ENCODE results near the gene PRDM1.

The PRDM1 gene

GRCh38 chr6:106074146-106074545 lies 12.0 kb upstream of the PRDM1 start:
- H3K9me3 ChIP-seq (ENCODE audit: control insufficient read depth, insufficient read depth, low read length), result no peaks in the 10 kb centered on the region
- H3K9ac ChIP-seq (ENCODE audit: low read depth, low read length), result no peak overlapping the region
- H3K4me1 ChIP-seq (ENCODE audit: control insufficient read depth, insufficient read depth, low read length), result no peaks in the 10 kb centered on the region
- H3K27me3 ChIP-seq (ENCODE audit: control insufficient read depth, insufficient read depth, low read length), result no peaks in the 10 kb centered on the region
- no peaks in the 10 kb centered on the region for H3K36me3 ChIP-seq (ENCODE audit: control insufficient read depth, insufficient read depth, low read length)
- no peak overlapping the region for H3K4me3 ChIP-seq (ENCODE audit: low read depth, low read length)

GRCh38 chr6:106076139-106076538 lies 10.0 kb upstream of the PRDM1 start:
- H3K9ac ChIP-seq (ENCODE audit: low read depth, low read length), result no peak overlapping the region
- peaks cover 6% of the 10 kb centered on the region for H3K27me3 ChIP-seq (ENCODE audit: control insufficient read depth, insufficient read depth, low read length)
- H3K36me3 ChIP-seq (ENCODE audit: control insufficient read depth, insufficient read depth, low read length), result no peaks in the 10 kb centered on the region
- no peaks in the 10 kb centered on the region for H3K4me1 ChIP-seq (ENCODE audit: control insufficient read depth, insufficient read depth, low read length)
- no peaks in the 10 kb centered on the region for H3K9me3 ChIP-seq (ENCODE audit: control insufficient read depth, insufficient read depth, low read length)
- H3K4me3 ChIP-seq (ENCODE audit: low read depth, low read length), result no peak overlapping the region

GRCh38 chr6:106077170-106077569 lies 9.0 kb upstream of the PRDM1 start:
- Histone ChIP-seq H3K9me3 (ENCODE audit: control insufficient read depth, insufficient read depth, low read length) (no peaks in the 10 kb centered on the region), H3K4me1 (ENCODE audit: control insufficient read depth, insufficient read depth, low read length) (no peaks in the 10 kb centered on the region), H3K36me3 (ENCODE audit: control insufficient read depth, insufficient read depth, low read length) (no peaks in the 10 kb centered on the region), H3K27me3 (ENCODE audit: control insufficient read depth, insufficient read depth, low read length) (peaks cover 8% of the 10 kb centered on the region), H3K4me3 (ENCODE audit: low read depth, low read length) (no peak overlapping the region), H3K9ac (ENCODE audit: low read depth, low read length) (no peak overlapping the region)

GRCh38 chr6:106077881-106078280 lies 8.3 kb upstream of the PRDM1 start:
- Histone ChIP-seq H3K9me3 (ENCODE audit: control insufficient read depth, insufficient read depth, low read length) (no peaks in the 10 kb centered on the region), H3K9ac (ENCODE audit: low read depth, low read length) (no peak overlapping the region), H3K27me3 (ENCODE audit: control insufficient read depth, insufficient read depth, low read length) (peaks cover 8% of the 10 kb centered on the region), H3K36me3 (ENCODE audit: control insufficient read depth, insufficient read depth, low read length) (no peaks in the 10 kb centered on the region), H3K4me3 (ENCODE audit: low read depth, low read length) (no peak overlapping the region), H3K4me1 (ENCODE audit: control insufficient read depth, insufficient read depth, low read length) (no peaks in the 10 kb centered on the region)

- Histone ChIP-seq H3K4me3 (ENCODE audit: low read depth, low read length) (no peak overlapping the region), H3K4me1 (ENCODE audit: control insufficient read depth, insufficient read depth, low read length) (peaks cover under 1% of the 10 kb centered on the region), H3K36me3 (ENCODE audit: control insufficient read depth, insufficient read depth, low read length) (no peaks in the 10 kb centered on the region), H3K9ac (ENCODE audit: low read depth, low read length) (no peak overlapping the region), H3K27me3 (ENCODE audit: control insufficient read depth, insufficient read depth, low read length) (peaks cover 11% of the 10 kb centered on the region), H3K9me3 (ENCODE audit: control insufficient read depth, insufficient read depth, low read length) (no peaks in the 10 kb centered on the region)
Measured at GRCh38 chr6:106079961-106080762, 6.0 kb upstream of the PRDM1 start.

GRCh38 chr6:106080763-106081095 lies 5.4 kb upstream of the PRDM1 start:
- Histone ChIP-seq H3K4me1 (ENCODE audit: control insufficient read depth, insufficient read depth, low read length) (peaks cover 4% of the 10 kb centered on the region), H3K36me3 (ENCODE audit: control insufficient read depth, insufficient read depth, low read length) (no peaks in the 10 kb centered on the region), H3K27me3 (ENCODE audit: control insufficient read depth, insufficient read depth, low read length) (peaks cover 16% of the 10 kb centered on the region), H3K9ac (ENCODE audit: low read depth, low read length) (no peak overlapping the region), H3K9me3 (ENCODE audit: control insufficient read depth, insufficient read depth, low read length) (no peaks in the 10 kb centered on the region), H3K4me3 (ENCODE audit: low read depth, low read length) (no peak overlapping the region)

GRCh38 chr6:106081715-106082114 lies 4.4 kb upstream of the PRDM1 start:
- Histone ChIP-seq H3K4me1 (ENCODE audit: control insufficient read depth, insufficient read depth, low read length) (peaks cover 4% of the 10 kb centered on the region), H3K36me3 (ENCODE audit: control insufficient read depth, insufficient read depth, low read length) (no peaks in the 10 kb centered on the region)

GRCh38 chr6:106082735-106083398 lies 3.3 kb upstream of the PRDM1 start:
- Histone ChIP-seq H3K4me3 (ENCODE audit: low read depth, low read length) (no peak overlapping the region), H3K27me3 (ENCODE audit: control insufficient read depth, insufficient read depth, low read length) (peaks cover 34% of the 10 kb centered on the region), H3K9me3 (ENCODE audit: control insufficient read depth, insufficient read depth, low read length) (no peaks in the 10 kb centered on the region), H3K36me3 (ENCODE audit: control insufficient read depth, insufficient read depth, low read length) (no peaks in the 10 kb centered on the region), H3K4me1 (ENCODE audit: control insufficient read depth, insufficient read depth, low read length) (peaks cover 13% of the 10 kb centered on the region), H3K9ac (ENCODE audit: low read depth, low read length) (no peak overlapping the region)

More at GRCh38 chr6:106081715-106082114, 4.4 kb upstream of the PRDM1 start:
- Histone ChIP-seq H3K9ac (ENCODE audit: low read depth, low read length) (no peak overlapping the region), H3K4me3 (ENCODE audit: low read depth, low read length) (no peak overlapping the region), H3K9me3 (ENCODE audit: control insufficient read depth, insufficient read depth, low read length) (no peaks in the 10 kb centered on the region), H3K27me3 (ENCODE audit: control insufficient read depth, insufficient read depth, low read length) (peaks cover 22% of the 10 kb centered on the region)

GRCh38 chr6:106083618-106084017 lies 2.5 kb upstream of the PRDM1 start:
- no peaks in the 10 kb centered on the region for H3K36me3 ChIP-seq (ENCODE audit: control insufficient read depth, insufficient read depth, low read length)
- peaks cover 14% of the 10 kb centered on the region for H3K4me1 ChIP-seq (ENCODE audit: control insufficient read depth, insufficient read depth, low read length)
- no peak overlapping the region for H3K9ac ChIP-seq (ENCODE audit: low read depth, low read length)
- H3K9me3 ChIP-seq (ENCODE audit: control insufficient read depth, insufficient read depth, low read length), result no peaks in the 10 kb centered on the region
- H3K4me3 ChIP-seq (ENCODE audit: low read depth, low read length), result no peak overlapping the region
- peaks cover 41% of the 10 kb centered on the region for H3K27me3 ChIP-seq (ENCODE audit: control insufficient read depth, insufficient read depth, low read length)

- Histone ChIP-seq H3K27me3 (ENCODE audit: control insufficient read depth, insufficient read depth, low read length) (peaks cover 47% of the 10 kb centered on the region), H3K4me3 (ENCODE audit: low read depth, low read length) (no peak overlapping the region), H3K9ac (ENCODE audit: low read depth, low read length) (no peak overlapping the region), H3K4me1 (ENCODE audit: control insufficient read depth, insufficient read depth, low read length) (peaks cover 14% of the 10 kb centered on the region), H3K36me3 (ENCODE audit: control insufficient read depth, insufficient read depth, low read length) (no peaks in the 10 kb centered on the region), H3K9me3 (ENCODE audit: control insufficient read depth, insufficient read depth, low read length) (no peaks in the 10 kb centered on the region)
Measured at GRCh38 chr6:106084106-106084988, 1.8 kb upstream of the PRDM1 start.

- Histone ChIP-seq H3K4me3 (ENCODE audit: low read depth, low read length) (peak overlapping the region; percentile 61), H3K27me3 (ENCODE audit: control insufficient read depth, insufficient read depth, low read length) (peaks cover 47% of the 10 kb centered on the region), H3K4me1 (ENCODE audit: control insufficient read depth, insufficient read depth, low read length) (peaks cover 14% of the 10 kb centered on the region), H3K36me3 (ENCODE audit: control insufficient read depth, insufficient read depth, low read length) (no peaks in the 10 kb centered on the region), H3K9ac (ENCODE audit: low read depth, low read length) (no peak overlapping the region), H3K9me3 (ENCODE audit: control insufficient read depth, insufficient read depth, low read length) (no peaks in the 10 kb centered on the region)
Measured at GRCh38 chr6:106084989-106085691, 996 bp upstream of the PRDM1 start.

All from iPS-15b (cell line).